K562 (cell line): ENCODE data around the gene MINDY4. TPM values are rescaled to one million over a fixed set of nuclear protein-coding genes. Genes with fewer than 3 reads are reported as not detected.

Experiments
- CSDE1 ChIP-seq, 2 experiments: fragments of 450-650 bp; IDR thresholded peaks; 2 replicates each; pipeline ENCODE4 v1.6.1; 2016; ENCODE audit warnings: mild to moderate bottlenecking in 1 of 2
- ESRRB ChIP-seq: fragments of 250-450 bp; sonication (Bioruptor Pico); IDR thresholded peaks from 2 replicates; pipeline ENCODE4 v1.5.0; 2020; ENCODE audit warnings: mild to moderate bottlenecking, moderate library complexity, borderline replicate concordance
- GATA2 ChIP-seq: sonication (generic); formaldehyde crosslinking; IDR thresholded peaks from 2 replicates; pipeline ENCODE4 v1.4.0; 2020; ENCODE audit warnings: mild to moderate bottlenecking, missing genetic modification reagents
- KDM1A ChIP-seq, 2 experiments: fragments of 450-650 bp; IDR thresholded peaks; 2 replicates each; pipeline ENCODE4 v1.6.1; 2016; ENCODE audit warnings: mild to moderate bottlenecking in 2 of 2
- KLF16 ChIP-seq: IDR thresholded peaks from 2 replicates; pipeline ENCODE4 v1.6.1; 2016; ENCODE audit warnings: antibody characterized with exemption
- MBD2 ChIP-seq: sonication (generic); IDR thresholded peaks from 2 replicates; pipeline ENCODE4 v1.6.1; 2016; ENCODE audit warnings: low read depth, borderline replicate concordance
- MTA1 ChIP-seq: fragments of 450-650 bp; IDR thresholded peaks from 2 replicates; pipeline ENCODE4 v1.6.1; 2017; ENCODE audit warnings: borderline replicate concordance
- NONO ChIP-seq, 2 experiments: fragments of 200-400 bp in 1 of 2; fragments of 450-650 bp in 1 of 2; formaldehyde crosslinking in 1 of 2; IDR thresholded peaks; 2 replicates each; pipeline ENCODE4 v1.6.1; 2017; ENCODE audit warnings: low read depth in 2 of 2, mild to moderate bottlenecking in 2 of 2, moderate library complexity in 2 of 2, low read length in 1 of 2
- POLR2AphosphoS2 ChIP-seq: IDR thresholded peaks from 2 replicates; pipeline ENCODE4 v1.6.1; 2012; ENCODE audit warnings: low read length, improper control_type of control experiment
- RUNX1 ChIP-seq: sonication (generic); IDR thresholded peaks from 2 replicates; pipeline ENCODE4 v1.6.1; 2016; ENCODE audit warnings: antibody characterized with exemption, low read depth
- SLC30A9 ChIP-seq: fragments of 250-450 bp; sonication (Bioruptor Pico); IDR thresholded peaks from 2 replicates; pipeline ENCODE4 v1.8.0; 2022; ENCODE audit warnings: mild to moderate bottlenecking, moderate library complexity
- SMARCA4 ChIP-seq: fragments of 450-650 bp; IDR thresholded peaks from 2 replicates; pipeline ENCODE4 v1.6.1; 2016
- SREBF1 ChIP-seq: fragments of 150-350 bp; IDR thresholded peaks from 2 replicates; pipeline ENCODE4 v1.6.1; 2014; ENCODE audit warnings: antibody characterized with exemption, low read depth, low read length, borderline replicate concordance
- SRSF3 ChIP-seq: fragments of 200-400 bp; formaldehyde crosslinking; IDR thresholded peaks from 2 replicates; pipeline ENCODE4 v1.6.1; 2016; ENCODE audit warnings: mild to moderate bottlenecking, low read length, moderate library complexity; ENCODE audit not compliant: insufficient read depth
- TEAD1 ChIP-seq, 2 experiments: fragments of 450-650 bp in 1 of 2; sonication (generic) in 1 of 2; formaldehyde crosslinking; IDR thresholded peaks; 2 replicates each; pipeline versions ENCODE4 v1.4.0 to v1.8.0; 2020 to 2022; ENCODE audit warnings: mild to moderate bottlenecking in 2 of 2, missing genetic modification reagents in 1 of 2
- YBX1 ChIP-seq: fragments of 450-650 bp; IDR thresholded peaks from 2 replicates; pipeline ENCODE4 v1.7.1; 2016; ENCODE audit warnings: mild to moderate bottlenecking
- ZBTB7A ChIP-seq: IDR thresholded peaks from 2 replicates; pipeline ENCODE4 v1.6.1; 2011; ENCODE audit warnings: low read depth, mild to moderate bottlenecking, low read length, moderate library complexity, borderline replicate concordance; ENCODE audit not compliant: control insufficient read depth
- ZNF507 ChIP-seq: conservative IDR thresholded peaks from 2 replicates; pipeline ENCODE4 v1.6.1; 2017; ENCODE audit warnings: missing genetic modification characterization, missing compliant biosample characterization
- ZNF717 ChIP-seq: fragments of 250-450 bp; sonication (Bioruptor Pico); IDR thresholded peaks from 2 replicates; pipeline ENCODE4 v1.5.0; 2021
- polyA plus RNA-seq, 8 experiments: library from polyadenylated mRNA; depleted of rRNA in 4 of 8; stranded (reverse) in 5 of 8; unstranded in 3 of 8; fragments of >200 nt; fragmentation: Nextera tagmentation in 2 of 8; fragmentation: Illumina TruSeq in 1 of 8; extraction: Ambion mirVana in 2 of 8; extraction: Trizol in 1 of 8; gene quantifications; 2 replicates each; pipeline versions ENCODE4 v1.2.1 to v1.2.3, GENCODE V29; 2011 to 2014; ENCODE audit warnings: inconsistent platforms in 1 of 8, missing spikeins in 1 of 8
- total RNA-seq, 7 experiments: library from RNA; depleted of rRNA in 6 of 7; stranded (reverse); fragments of >200 nt in 6 of 7; fragmentation: Illumina TruSeq in 2 of 7; extraction: Trizol in 2 of 7; gene quantifications; 2 replicates each; pipeline versions ENCODE4 v1.2.1 to v1.2.3, GENCODE V29; 2011 to 2021; ENCODE audit warnings: low replicate concordance in 1 of 7
- TF ChIP-seq, protein P1 (sequence below): fragments of 450-650 bp; IDR thresholded peaks from 2 replicates; pipeline ENCODE4 v1.6.1; 2016; ENCODE audit warnings: mild to moderate bottlenecking, moderate library complexity

MINDY4 gene
- total and polyA plus RNA-seq, 9 of the 15 experiments (the other 6 are each of a cell fraction or from before 2014, with no cell fraction given) = 2.1 to 16.7 (median 11.0) TPM

DNA sequence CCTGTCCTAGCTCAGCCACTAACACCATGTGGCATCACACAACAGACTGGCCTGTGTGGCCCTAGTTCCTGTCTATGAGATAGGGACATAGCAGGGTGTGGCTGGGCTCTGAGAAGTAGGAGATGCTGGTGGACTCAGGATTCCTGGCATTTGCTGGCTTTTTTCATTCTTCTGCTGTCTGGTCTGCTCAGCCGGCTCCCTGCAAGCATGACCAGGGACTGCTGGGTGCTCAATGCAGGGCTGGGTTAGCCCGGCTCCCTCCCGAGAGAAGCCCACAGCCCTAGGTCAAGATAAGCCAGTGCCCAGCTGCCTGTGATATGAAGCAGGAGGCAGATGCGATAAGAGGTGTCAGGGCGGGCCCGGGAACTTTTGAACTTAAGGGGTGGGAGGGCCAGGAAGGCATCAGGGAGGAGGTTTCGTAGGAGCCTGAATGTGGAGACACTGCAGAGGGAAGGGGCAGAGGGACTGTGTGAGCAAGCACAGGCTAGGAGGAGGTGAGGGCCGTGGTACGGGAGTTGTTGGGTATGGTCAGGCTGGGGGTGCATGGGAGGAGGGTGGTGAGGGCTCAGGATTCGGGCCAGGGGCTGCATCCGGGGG lies 143.9 kb downstream of the MINDY4 start (continued):
- TF ChIP-seq, protein P1, sequence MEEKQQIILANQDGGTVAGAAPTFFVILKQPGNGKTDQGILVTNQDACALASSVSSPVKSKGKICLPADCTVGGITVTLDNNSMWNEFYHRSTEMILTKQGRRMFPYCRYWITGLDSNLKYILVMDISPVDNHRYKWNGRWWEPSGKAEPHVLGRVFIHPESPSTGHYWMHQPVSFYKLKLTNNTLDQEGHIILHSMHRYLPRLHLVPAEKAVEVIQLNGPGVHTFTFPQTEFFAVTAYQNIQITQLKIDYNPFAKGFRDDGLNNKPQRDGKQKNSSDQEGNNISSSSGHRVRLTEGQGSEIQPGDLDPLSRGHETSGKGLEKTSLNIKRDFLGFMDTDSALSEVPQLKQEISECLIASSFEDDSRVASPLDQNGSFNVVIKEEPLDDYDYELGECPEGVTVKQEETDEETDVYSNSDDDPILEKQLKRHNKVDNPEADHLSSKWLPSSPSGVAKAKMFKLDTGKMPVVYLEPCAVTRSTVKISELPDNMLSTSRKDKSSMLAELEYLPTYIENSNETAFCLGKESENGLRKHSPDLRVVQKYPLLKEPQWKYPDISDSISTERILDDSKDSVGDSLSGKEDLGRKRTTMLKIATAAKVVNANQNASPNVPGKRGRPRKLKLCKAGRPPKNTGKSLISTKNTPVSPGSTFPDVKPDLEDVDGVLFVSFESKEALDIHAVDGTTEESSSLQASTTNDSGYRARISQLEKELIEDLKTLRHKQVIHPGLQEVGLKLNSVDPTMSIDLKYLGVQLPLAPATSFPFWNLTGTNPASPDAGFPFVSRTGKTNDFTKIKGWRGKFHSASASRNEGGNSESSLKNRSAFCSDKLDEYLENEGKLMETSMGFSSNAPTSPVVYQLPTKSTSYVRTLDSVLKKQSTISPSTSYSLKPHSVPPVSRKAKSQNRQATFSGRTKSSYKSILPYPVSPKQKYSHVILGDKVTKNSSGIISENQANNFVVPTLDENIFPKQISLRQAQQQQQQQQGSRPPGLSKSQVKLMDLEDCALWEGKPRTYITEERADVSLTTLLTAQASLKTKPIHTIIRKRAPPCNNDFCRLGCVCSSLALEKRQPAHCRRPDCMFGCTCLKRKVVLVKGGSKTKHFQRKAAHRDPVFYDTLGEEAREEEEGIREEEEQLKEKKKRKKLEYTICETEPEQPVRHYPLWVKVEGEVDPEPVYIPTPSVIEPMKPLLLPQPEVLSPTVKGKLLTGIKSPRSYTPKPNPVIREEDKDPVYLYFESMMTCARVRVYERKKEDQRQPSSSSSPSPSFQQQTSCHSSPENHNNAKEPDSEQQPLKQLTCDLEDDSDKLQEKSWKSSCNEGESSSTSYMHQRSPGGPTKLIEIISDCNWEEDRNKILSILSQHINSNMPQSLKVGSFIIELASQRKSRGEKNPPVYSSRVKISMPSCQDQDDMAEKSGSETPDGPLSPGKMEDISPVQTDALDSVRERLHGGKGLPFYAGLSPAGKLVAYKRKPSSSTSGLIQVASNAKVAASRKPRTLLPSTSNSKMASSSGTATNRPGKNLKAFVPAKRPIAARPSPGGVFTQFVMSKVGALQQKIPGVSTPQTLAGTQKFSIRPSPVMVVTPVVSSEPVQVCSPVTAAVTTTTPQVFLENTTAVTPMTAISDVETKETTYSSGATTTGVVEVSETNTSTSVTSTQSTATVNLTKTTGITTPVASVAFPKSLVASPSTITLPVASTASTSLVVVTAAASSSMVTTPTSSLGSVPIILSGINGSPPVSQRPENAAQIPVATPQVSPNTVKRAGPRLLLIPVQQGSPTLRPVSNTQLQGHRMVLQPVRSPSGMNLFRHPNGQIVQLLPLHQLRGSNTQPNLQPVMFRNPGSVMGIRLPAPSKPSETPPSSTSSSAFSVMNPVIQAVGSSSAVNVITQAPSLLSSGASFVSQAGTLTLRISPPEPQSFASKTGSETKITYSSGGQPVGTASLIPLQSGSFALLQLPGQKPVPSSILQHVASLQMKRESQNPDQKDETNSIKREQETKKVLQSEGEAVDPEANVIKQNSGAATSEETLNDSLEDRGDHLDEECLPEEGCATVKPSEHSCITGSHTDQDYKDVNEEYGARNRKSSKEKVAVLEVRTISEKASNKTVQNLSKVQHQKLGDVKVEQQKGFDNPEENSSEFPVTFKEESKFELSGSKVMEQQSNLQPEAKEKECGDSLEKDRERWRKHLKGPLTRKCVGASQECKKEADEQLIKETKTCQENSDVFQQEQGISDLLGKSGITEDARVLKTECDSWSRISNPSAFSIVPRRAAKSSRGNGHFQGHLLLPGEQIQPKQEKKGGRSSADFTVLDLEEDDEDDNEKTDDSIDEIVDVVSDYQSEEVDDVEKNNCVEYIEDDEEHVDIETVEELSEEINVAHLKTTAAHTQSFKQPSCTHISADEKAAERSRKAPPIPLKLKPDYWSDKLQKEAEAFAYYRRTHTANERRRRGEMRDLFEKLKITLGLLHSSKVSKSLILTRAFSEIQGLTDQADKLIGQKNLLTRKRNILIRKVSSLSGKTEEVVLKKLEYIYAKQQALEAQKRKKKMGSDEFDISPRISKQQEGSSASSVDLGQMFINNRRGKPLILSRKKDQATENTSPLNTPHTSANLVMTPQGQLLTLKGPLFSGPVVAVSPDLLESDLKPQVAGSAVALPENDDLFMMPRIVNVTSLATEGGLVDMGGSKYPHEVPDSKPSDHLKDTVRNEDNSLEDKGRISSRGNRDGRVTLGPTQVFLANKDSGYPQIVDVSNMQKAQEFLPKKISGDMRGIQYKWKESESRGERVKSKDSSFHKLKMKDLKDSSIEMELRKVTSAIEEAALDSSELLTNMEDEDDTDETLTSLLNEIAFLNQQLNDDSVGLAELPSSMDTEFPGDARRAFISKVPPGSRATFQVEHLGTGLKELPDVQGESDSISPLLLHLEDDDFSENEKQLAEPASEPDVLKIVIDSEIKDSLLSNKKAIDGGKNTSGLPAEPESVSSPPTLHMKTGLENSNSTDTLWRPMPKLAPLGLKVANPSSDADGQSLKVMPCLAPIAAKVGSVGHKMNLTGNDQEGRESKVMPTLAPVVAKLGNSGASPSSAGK = no peak
- TF ChIP-seq KDM1A (IDR thresholded peaks at IDR 0.05) (peak; percentile 87 to 88), POLR2AphosphoS2 (no peak), ZBTB7A (peak; percentile 60; the same call in 1 of the 2 replicates), GATA2 (CRISPR knock-in tag) (peak; percentile 99), NONO (IDR thresholded peaks at IDR 0.05; ENCODE audit: low read depth in 2 of 2, low read length in 1 of 2) (0 out of 4 replicates have a peak, but pooled peaks of 1 of the 2 experiments have one; percentile 20), MBD2 (peak; percentile 90), RUNX1 (peak; percentile 86; the same call in 1 of the 2 replicates), SREBF1 (no peak), CSDE1 (IDR thresholded peaks at IDR 0.05) (no peak), MTA1 (peak; percentile 92), ESRRB (CRISPR knock-in tag) (no peak), YBX1 (no peak), KLF16 (peak; percentile 99), SRSF3 (no peak), SMARCA4 (peak; percentile 98), SLC30A9 (CRISPR knock-in tag) (no peak), TEAD1 (CRISPR knock-in tag; IDR thresholded peaks at IDR 0.05) (peak in 1 of 2 experiments; percentile 84; a peak in 2 of 4 replicates), ZNF717 (no peak), ZNF507 (tag) (no peak)
